MM.1S (cell line): ENCODE data around the gene INPP4A.

ENCODE experiments used
- EZH2 ChIP-seq: fragments of 300-600 bp; sonication (generic); optimal IDR thresholded peaks from 2 replicates; pipeline ENCODE3; 2017; ENCODE audit warnings: low read depth, mild to moderate bottlenecking, antibody characterized with exemption, low read length, mixed read lengths
- TF ChIP-seq, protein P1 (sequence below): fragments of 300-600 bp; sonication (generic); IDR thresholded peaks from 2 replicates; pipeline ENCODE4 v1.5.1; 2016; ENCODE audit warnings: antibody characterized with exemption, low read length, mixed read lengths

GRCh38 chr2:98541906-98542305 is 97.2 kb downstream of the INPP4A start:
- TF ChIP-seq, protein P1, sequence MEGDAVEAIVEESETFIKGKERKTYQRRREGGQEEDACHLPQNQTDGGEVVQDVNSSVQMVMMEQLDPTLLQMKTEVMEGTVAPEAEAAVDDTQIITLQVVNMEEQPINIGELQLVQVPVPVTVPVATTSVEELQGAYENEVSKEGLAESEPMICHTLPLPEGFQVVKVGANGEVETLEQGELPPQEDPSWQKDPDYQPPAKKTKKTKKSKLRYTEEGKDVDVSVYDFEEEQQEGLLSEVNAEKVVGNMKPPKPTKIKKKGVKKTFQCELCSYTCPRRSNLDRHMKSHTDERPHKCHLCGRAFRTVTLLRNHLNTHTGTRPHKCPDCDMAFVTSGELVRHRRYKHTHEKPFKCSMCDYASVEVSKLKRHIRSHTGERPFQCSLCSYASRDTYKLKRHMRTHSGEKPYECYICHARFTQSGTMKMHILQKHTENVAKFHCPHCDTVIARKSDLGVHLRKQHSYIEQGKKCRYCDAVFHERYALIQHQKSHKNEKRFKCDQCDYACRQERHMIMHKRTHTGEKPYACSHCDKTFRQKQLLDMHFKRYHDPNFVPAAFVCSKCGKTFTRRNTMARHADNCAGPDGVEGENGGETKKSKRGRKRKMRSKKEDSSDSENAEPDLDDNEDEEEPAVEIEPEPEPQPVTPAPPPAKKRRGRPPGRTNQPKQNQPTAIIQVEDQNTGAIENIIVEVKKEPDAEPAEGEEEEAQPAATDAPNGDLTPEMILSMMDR = no peak
- TF ChIP-seq EZH2 = no peak
